B cell (primary cell): ENCODE results near the gene ATP2B3.

Experiments used
- EZH2 ChIP-seq: IDR thresholded peaks from 2 replicates; pipeline ENCODE4 v1.6.1; 2012; ENCODE audit warnings: borderline replicate concordance, low read depth, mild to moderate bottlenecking, moderate library complexity, low read length; ENCODE audit not compliant: insufficient read depth, poor library complexity, severe bottlenecking
- TF ChIP-seq, protein P1 (sequence below): fragments of 200-600 bp; IDR thresholded peaks from one replicate; pipeline ENCODE4 v1.8.0; 2022; ENCODE audit warnings: antibody characterized with exemption, mild to moderate bottlenecking

DNA sequence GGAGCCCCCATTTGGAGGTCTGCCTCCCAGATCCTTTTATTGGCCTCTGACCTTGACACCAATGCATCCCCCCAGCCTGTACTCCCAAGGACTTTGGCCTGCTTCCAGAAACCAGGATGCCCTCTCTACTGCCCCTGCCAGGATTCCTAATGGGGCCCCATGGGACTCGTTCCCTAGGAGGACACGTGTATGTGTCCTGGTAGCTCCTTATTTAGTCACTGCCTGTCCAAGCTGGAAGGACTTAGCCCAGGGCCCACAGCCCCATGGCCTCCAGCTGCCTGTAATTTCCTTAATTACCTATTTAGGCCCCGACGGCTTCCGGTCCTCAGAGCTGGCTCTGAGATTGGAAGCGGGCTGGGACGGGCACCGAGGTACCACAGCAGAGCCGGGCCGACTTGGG lies 9.4 kb downstream of the ATP2B3 start:
- no peak for TF ChIP-seq EZH2
- TF ChIP-seq, protein P1, sequence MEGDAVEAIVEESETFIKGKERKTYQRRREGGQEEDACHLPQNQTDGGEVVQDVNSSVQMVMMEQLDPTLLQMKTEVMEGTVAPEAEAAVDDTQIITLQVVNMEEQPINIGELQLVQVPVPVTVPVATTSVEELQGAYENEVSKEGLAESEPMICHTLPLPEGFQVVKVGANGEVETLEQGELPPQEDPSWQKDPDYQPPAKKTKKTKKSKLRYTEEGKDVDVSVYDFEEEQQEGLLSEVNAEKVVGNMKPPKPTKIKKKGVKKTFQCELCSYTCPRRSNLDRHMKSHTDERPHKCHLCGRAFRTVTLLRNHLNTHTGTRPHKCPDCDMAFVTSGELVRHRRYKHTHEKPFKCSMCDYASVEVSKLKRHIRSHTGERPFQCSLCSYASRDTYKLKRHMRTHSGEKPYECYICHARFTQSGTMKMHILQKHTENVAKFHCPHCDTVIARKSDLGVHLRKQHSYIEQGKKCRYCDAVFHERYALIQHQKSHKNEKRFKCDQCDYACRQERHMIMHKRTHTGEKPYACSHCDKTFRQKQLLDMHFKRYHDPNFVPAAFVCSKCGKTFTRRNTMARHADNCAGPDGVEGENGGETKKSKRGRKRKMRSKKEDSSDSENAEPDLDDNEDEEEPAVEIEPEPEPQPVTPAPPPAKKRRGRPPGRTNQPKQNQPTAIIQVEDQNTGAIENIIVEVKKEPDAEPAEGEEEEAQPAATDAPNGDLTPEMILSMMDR: no peak
